K562 (cell line): Measurements from ENCODE around the gene ARHGEF18. TPM values are rescaled to one million over a fixed set of nuclear protein-coding genes. Genes with fewer than 3 reads are reported as not detected.

ENCODE experiments used
- ATAC-seq: fragments of 200-7000 bp; cut with Tn5 transposase; 3 replicates; pipeline ENCODE4 v1.9.1; 2020; ENCODE audit warnings: moderate library complexity
- BruUV-seq: library from RNA; stranded (reverse); fragments of 400-500 nt; replicated peaks from 2 replicates; lab custom pipeline; 2021; lab: Mats Ljungman, UMichigan
- CTCF ChIA-PET: fragments of 300-600 bp; formaldehyde crosslinking; extraction: SDS; loops from one replicate; lab custom pipeline; 2021; ENCODE audit warnings: low intra/inter-chr PET ratio; lab: Yijun Ruan, JAX
- POLR2A ChIA-PET: fragments of 300-600, 350-650 bp; sonication (Branson Sonifier 250); formaldehyde crosslinking; extraction: SDS; loops from one replicate; lab custom pipeline; 2021; ENCODE audit warnings: antibody characterized with exemption, inconsistent platforms; lab: Yijun Ruan, JAX
- DNase-seq, 4 experiments: peaks; one replicate each; pipeline versions ENCODE4 v3.0.0 to v3.0.0-alpha.2; 2011 to 2018; ENCODE audit warnings: low spot score in 3 of 4, mixed read lengths in 3 of 4; ENCODE audit errors: extremely low read depth in 1 of 4
- FAIRE-seq: peaks from 2 replicates; lab custom pipeline; 2011; peaks lifted over from hg19 to GRCh38; lab: Jason Lieb, UNC
- H2AFZ ChIP-seq: 2 replicates; pipeline ENCODE4 v1.6.0; 2011; ENCODE audit warnings: low read depth, low read length, control low read depth, inconsistent platforms
- H3K27ac ChIP-seq: fragments of 200-600 bp; 3 replicates; pipeline ENCODE4 v1.8.0; 2011; ENCODE audit warnings: low read depth, mild to moderate bottlenecking, control low read depth, inconsistent platforms, low read length, moderate library complexity, mixed read lengths; ENCODE audit errors: extremely low read depth
- H3K27me3 ChIP-seq, 2 experiments: fragments of 300-600 bp in 1 of 2; 2 replicates in 1 of 2; 3 replicates in 1 of 2; pipeline versions ENCODE4 v1.6.0 to v1.8.0; 2011; ENCODE audit warnings: inconsistent platforms in 2 of 2, low read length in 2 of 2, mild to moderate bottlenecking in 1 of 2, mixed read lengths in 1 of 2, moderate library complexity in 1 of 2; ENCODE audit not compliant: control insufficient read depth in 2 of 2, insufficient read depth in 2 of 2
- H3K36me3 ChIP-seq: fragments of 300-600 bp; 3 replicates; pipeline ENCODE4 v1.8.0; 2011; ENCODE audit warnings: mild to moderate bottlenecking, low read length, inconsistent platforms; ENCODE audit not compliant: control insufficient read depth, insufficient read depth
- H3K4me1 ChIP-seq, 2 experiments: fragments of 200-600 bp in 1 of 2; replicated peaks in 1 of 2; 2 replicates in 1 of 2; 3 replicates in 1 of 2; pipeline versions ENCODE4 v1.5.1 to v1.8.0; 2011; ENCODE audit warnings: inconsistent platforms in 2 of 2, low read length in 2 of 2, mild to moderate bottlenecking in 1 of 2, mixed read lengths in 1 of 2, moderate library complexity in 1 of 2; ENCODE audit not compliant: control insufficient read depth in 2 of 2, insufficient read depth in 2 of 2
- H3K4me2 ChIP-seq: 2 replicates; pipeline ENCODE4 v1.6.1; 2011; ENCODE audit warnings: low read length, control low read depth, inconsistent platforms, mixed read lengths; ENCODE audit not compliant: insufficient read depth
- H3K4me3 ChIP-seq: fragments of 200-600 bp; sonication (generic), shearing (Covaris generic); 2 replicates; pipeline ENCODE4 v1.5.1; 2016; ENCODE audit warnings: control low read depth, inconsistent platforms
- H3K79me2 ChIP-seq: fragments of 200-600 bp; 3 replicates; pipeline ENCODE4 v1.8.0; 2011; ENCODE audit warnings: low read length, inconsistent platforms; ENCODE audit not compliant: control insufficient read depth, insufficient read depth
- H3K9ac ChIP-seq, 2 experiments: 2 replicates each; pipeline versions ENCODE4 v1.6.0 to v1.6.1; 2011; ENCODE audit warnings: low read depth in 2 of 2, low read length in 2 of 2, control low read depth in 1 of 2, inconsistent platforms in 1 of 2, mild to moderate bottlenecking in 1 of 2, mixed read lengths in 1 of 2; ENCODE audit not compliant: insufficient read depth in 1 of 2
- H3K9me1 ChIP-seq: one replicate; pipeline ENCODE4 v1.6.0; 2011; ENCODE audit warnings: inconsistent platforms, mild to moderate bottlenecking, low read length, moderate library complexity; ENCODE audit not compliant: control insufficient read depth, insufficient read depth
- H3K9me3 ChIP-seq: replicated peaks from 2 replicates; pipeline ENCODE4 v1.5.1; 2011; ENCODE audit warnings: low read depth, low read length, inconsistent platforms; ENCODE audit not compliant: control insufficient read depth, insufficient read depth
- H4K20me1 ChIP-seq: replicated peaks from 2 replicates; pipeline ENCODE4 v1.6.1; 2011; ENCODE audit warnings: low read length, inconsistent platforms, mixed read lengths; ENCODE audit not compliant: control insufficient read depth, insufficient read depth
- NELFE ChIP-seq: IDR thresholded peaks from 2 replicates; pipeline ENCODE4 v1.6.1; 2011; ENCODE audit warnings: mild to moderate bottlenecking; ENCODE audit not compliant: insufficient read depth, insufficient read length
- PREB ChIP-seq: sonication (generic); formaldehyde crosslinking; IDR thresholded peaks from 2 replicates; pipeline ENCODE4 v1.8.1; 2023; ENCODE audit warnings: mild to moderate bottlenecking, missing genetic modification reagents
- WGBS: fragments of 100-300 bp; shearing (Covaris generic); methylation state at CpG from one replicate; pipeline ENCODE4 v1.1.6; 2016; ENCODE audit warnings: low coverage, mixed read lengths; ENCODE audit not compliant: insufficient coverage; ENCODE audit errors: missing lambda C conversion rate; 5-methylcytosine and 5-hydroxymethylcytosine counted together
- in situ Hi-C: fragments of 300-500 bp; cut with MboI; formaldehyde crosslinking; loops from 4 replicates; pipeline ENCODE4 v1.15.0; 2018; ENCODE audit warnings: inconsistent platforms, mixed read lengths
- intact Hi-C: fragments of 100-400 bp; cut with micrococcal nuclease; formaldehyde crosslinking; loops from 2 replicates; pipeline ENCODE4 v1.14.2; 2022
- polyA plus RNA-seq, 8 experiments: library from polyadenylated mRNA; depleted of rRNA in 4 of 8; stranded (reverse) in 5 of 8; unstranded in 3 of 8; fragments of >200 nt; fragmentation: Nextera tagmentation in 2 of 8; fragmentation: Illumina TruSeq in 1 of 8; extraction: Ambion mirVana in 2 of 8; extraction: Trizol in 1 of 8; gene quantifications; 2 replicates each; pipeline versions ENCODE4 v1.2.1 to v1.2.3, GENCODE V29; 2011 to 2014; ENCODE audit warnings: inconsistent platforms in 1 of 8, missing spikeins in 1 of 8
- total RNA-seq, 7 experiments: library from RNA; depleted of rRNA in 6 of 7; stranded (reverse); fragments of >200 nt in 6 of 7; fragmentation: Illumina TruSeq in 2 of 7; extraction: Trizol in 2 of 7; gene quantifications; 2 replicates each; pipeline versions ENCODE4 v1.2.1 to v1.2.3, GENCODE V29; 2011 to 2021; ENCODE audit warnings: low replicate concordance in 1 of 7

ARHGEF18 gene
- total and polyA plus RNA-seq, 9 of the 15 experiments (the other 6 are each of a cell fraction or from before 2014, with no cell fraction given) = 0.04 to 16.5 (median 4.5) TPM

- in situ Hi-C loops (loop anchor here (10.0 kb wide), 1 partner anchor 233 kb away; no protein-coding TSS in a partner anchor), intact Hi-C loops (no loop called here)
- ChIA-PET POLR2A (interaction anchor here (0.6 to 0.7 kb wide), 2 partner anchors 590 to 1212 kb away, joined by 3 read pairs; no protein-coding TSS in a partner anchor), CTCF (interaction anchor here (1.2 kb wide), 1 partner anchor 235 kb away, joined by 3 read pairs; no protein-coding TSS in a partner anchor)
- Histone ChIP-seq H3K27me3 (peaks cover 0 to 27% of the 10 kb centered on the region in 2 experiments; a peak in 2 of 5 replicates), H3K27ac (no peak overlapping the region), H3K4me1 (no peaks in the 10 kb centered on the region), H3K79me2 (no peaks in the 10 kb centered on the region), H3K4me3 (no peak overlapping the region), H4K20me1 (no peaks in the 10 kb centered on the region), H3K9me1 (no peaks in the 10 kb centered on the region), H3K4me2 (no peak overlapping the region), H3K9me3 (no peaks in the 10 kb centered on the region; the same call in 1 of the 2 replicates), H2AFZ (no peak overlapping the region), H3K9ac (no peak overlapping the region), H3K36me3 (no peaks in the 10 kb centered on the region)
- ATAC-seq (no peak), DNase-seq (no peak), FAIRE-seq (no peak)
- BruUV-seq = no TSS peak
- WGBS = 0% methylated on average over 12 of the region's 12 CpGs
- TF ChIP-seq NELFE (no peak), PREB (CRISPR knock-in tag) (no peak)
These were observed 11.2 kb upstream of the ARHGEF18 start for GRCh38 chr19:7337380-7338194.
